Adrenal gland (tissue), 5 donors: ENCODE measurements around the gene CMTM1.
"Not testable (repeated sequence)": the region's sequence is repeated elsewhere in the genome, so short reads cannot be mapped to it uniquely, and the experiment has no call there.

Experiments
- CTCF ChIP-seq, 6 experiments: fragments of 450-650 bp in 4 of 6; fragments of 200-600 bp in 2 of 6; sonication (generic) in 1 of 6; IDR thresholded peaks; 1 replicate in 5 of 6; 2 replicates in 1 of 6; pipeline versions ENCODE4 v1.5.1 to v1.8.0; 2016 to 2021; ENCODE audit warnings: antibody characterized with exemption in 6 of 6, mild to moderate bottlenecking in 2 of 6, moderate library complexity in 1 of 6
- POLR2A ChIP-seq, 2 donors: fragments of 450-650 bp; IDR thresholded peaks; one replicate each; pipeline ENCODE4 v1.6.1; 2017; ENCODE audit warnings: antibody characterized with exemption in 2 of 2, mild to moderate bottlenecking in 2 of 2, moderate library complexity in 1 of 2
- donor health status: DM: no; HTN: no; CAD: no.

GRCh38 chr16:66596559-66596958, 30.3 kb downstream of the CMTM1 start:
- TF ChIP-seq CTCF, POLR2A (IDR thresholded peaks at IDR 0.05): not testable (repeated sequence)
